HFFc6 (cell line): ENCODE data around the gene SYF2. TPM values are rescaled to one million over a fixed set of nuclear protein-coding genes. Genes with fewer than 3 reads are reported as not detected.

Experiments used
- DNase-seq: peaks from one replicate; pipeline ENCODE4 v3.0.0-alpha.2; 2018
- H3K27ac Mint-ChIP-seq: 2 replicates; pipeline ENCODE4 v1.8.0; 2020; ENCODE audit warnings: mild to moderate bottlenecking, mixed read lengths
- H3K27me3 Mint-ChIP-seq: 2 replicates; pipeline ENCODE4 v1.8.0; 2021; ENCODE audit warnings: mild to moderate bottlenecking, moderate library complexity, mixed read lengths; ENCODE audit not compliant: insufficient read depth
- H3K36me3 Mint-ChIP-seq: 2 replicates; pipeline ENCODE4 v1.8.0; 2021; ENCODE audit warnings: low read depth, mixed read lengths
- H3K4me1 Mint-ChIP-seq: 2 replicates; pipeline ENCODE4 v1.8.0; 2020; ENCODE audit warnings: low read depth, mixed read lengths
- H3K4me3 Mint-ChIP-seq: 2 replicates; pipeline ENCODE4 v1.8.0; 2020; ENCODE audit warnings: mild to moderate bottlenecking, moderate library complexity, mixed read lengths
- H3K9me3 Mint-ChIP-seq: 2 replicates; pipeline ENCODE4 v1.8.0; 2020; ENCODE audit warnings: mild to moderate bottlenecking, mixed read lengths
- CTCF ChIP-seq: fragments of 200-600 bp; sonication (generic); IDR thresholded peaks from 2 replicates; pipeline ENCODE4 v1.5.0; 2021; ENCODE audit warnings: antibody characterized with exemption, mild to moderate bottlenecking
- total RNA-seq, 6 experiments: library from RNA; stranded (reverse); fragmentation: NEBNext Ultra II Directional; extraction: Animal tissue kit (Norgen Biotek cat#: 25700); gene quantifications; 2 replicates in 1 of 6; 3 replicates in 5 of 6; pipeline ENCODE4 v1.2.3, GENCODE V29; 2021

Gene SYF2
- total RNA-seq, 6 experiments from 2014 or later: 30.7 to 44.1 (median 34.4) TPM

GRCh38 chr1:25217015-25217414 is 15.3 kb downstream of the SYF2 start:
- no peak for DNase-seq
- Mint-ChIP-seq H3K9me3 (no peaks in the 10 kb centered on the region), H3K36me3 (peaks cover 4% of the 10 kb centered on the region; the same call in 1 of the 2 replicates), H3K27ac (no peak overlapping the region), H3K27me3 (peaks cover 2% of the 10 kb centered on the region), H3K4me1 (no peaks in the 10 kb centered on the region), H3K4me3 (no peak overlapping the region)
- no peak for TF ChIP-seq CTCF

GRCh38 chr1:25216123-25216522 is 16.2 kb downstream of the SYF2 start:
- no peak overlapping the region for H3K4me3 Mint-ChIP-seq
- no peaks in the 10 kb centered on the region for H3K4me1 Mint-ChIP-seq
- H3K27me3 Mint-ChIP-seq: peaks cover 2% of the 10 kb centered on the region
- DNase-seq: no peak
- no peaks in the 10 kb centered on the region for H3K9me3 Mint-ChIP-seq
- H3K27ac Mint-ChIP-seq: no peak overlapping the region
- no peak for TF ChIP-seq CTCF
- H3K36me3 Mint-ChIP-seq: no peaks in the 10 kb centered on the region; the same call in 1 of the 2 replicates

GRCh38 chr1:25212725-25213124 is 19.6 kb downstream of the SYF2 start:
- H3K27me3 Mint-ChIP-seq: peaks cover 12% of the 10 kb centered on the region
- H3K4me3 Mint-ChIP-seq: no peak overlapping the region
- H3K9me3 Mint-ChIP-seq: no peaks in the 10 kb centered on the region
- H3K27ac Mint-ChIP-seq: no peak overlapping the region
- TF ChIP-seq CTCF: no peak
- DNase-seq: no peak
- H3K36me3 Mint-ChIP-seq: no peaks in the 10 kb centered on the region; the same call in 1 of the 2 replicates
- H3K4me1 Mint-ChIP-seq: no peaks in the 10 kb centered on the region

- Mint-ChIP-seq H3K27me3 (peaks cover 12% of the 10 kb centered on the region), H3K4me1 (peaks cover 8% of the 10 kb centered on the region), H3K4me3 (no peak overlapping the region), H3K36me3 (no peaks in the 10 kb centered on the region; the same call in 1 of the 2 replicates), H3K27ac (no peak overlapping the region), H3K9me3 (no peaks in the 10 kb centered on the region)
- no peak for DNase-seq
- no peak for TF ChIP-seq CTCF
Observed at GRCh38 chr1:25210728-25211127, 21.6 kb downstream of the SYF2 start.

GRCh38 chr1:25209516-25209915 is 22.8 kb downstream of the SYF2 start:
- no peak overlapping the region for H3K27ac Mint-ChIP-seq
- no peak overlapping the region for H3K4me3 Mint-ChIP-seq
- no peak for TF ChIP-seq CTCF
- H3K9me3 Mint-ChIP-seq: no peaks in the 10 kb centered on the region
- no peaks in the 10 kb centered on the region for H3K36me3 Mint-ChIP-seq
- DNase-seq: no peak
- H3K27me3 Mint-ChIP-seq: peaks cover 15% of the 10 kb centered on the region
- H3K4me1 Mint-ChIP-seq: peaks cover 18% of the 10 kb centered on the region
